Measurements from ENCODE around the gene BCAS2.

DNA sequence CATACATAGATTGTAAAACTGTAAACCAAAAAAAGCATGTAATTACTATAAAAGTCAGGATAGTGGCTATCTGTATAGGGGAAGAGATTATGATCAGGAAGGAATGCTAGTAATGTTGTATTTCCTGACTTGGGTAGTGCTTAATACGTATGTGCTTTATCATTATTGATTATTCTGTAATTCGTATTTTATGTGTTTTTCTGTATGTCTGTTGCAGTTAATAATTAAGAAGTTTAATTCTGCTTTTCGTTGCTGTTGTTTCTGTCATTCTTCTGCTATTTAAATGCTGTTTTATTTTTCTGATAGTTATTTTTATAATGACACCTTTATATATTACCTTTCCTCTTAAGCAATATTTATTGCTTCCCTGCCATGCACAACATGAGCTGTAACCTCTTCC is 41.1 kb downstream of the BCAS2 start:
- TF ChIP-seq, protein P1, sequence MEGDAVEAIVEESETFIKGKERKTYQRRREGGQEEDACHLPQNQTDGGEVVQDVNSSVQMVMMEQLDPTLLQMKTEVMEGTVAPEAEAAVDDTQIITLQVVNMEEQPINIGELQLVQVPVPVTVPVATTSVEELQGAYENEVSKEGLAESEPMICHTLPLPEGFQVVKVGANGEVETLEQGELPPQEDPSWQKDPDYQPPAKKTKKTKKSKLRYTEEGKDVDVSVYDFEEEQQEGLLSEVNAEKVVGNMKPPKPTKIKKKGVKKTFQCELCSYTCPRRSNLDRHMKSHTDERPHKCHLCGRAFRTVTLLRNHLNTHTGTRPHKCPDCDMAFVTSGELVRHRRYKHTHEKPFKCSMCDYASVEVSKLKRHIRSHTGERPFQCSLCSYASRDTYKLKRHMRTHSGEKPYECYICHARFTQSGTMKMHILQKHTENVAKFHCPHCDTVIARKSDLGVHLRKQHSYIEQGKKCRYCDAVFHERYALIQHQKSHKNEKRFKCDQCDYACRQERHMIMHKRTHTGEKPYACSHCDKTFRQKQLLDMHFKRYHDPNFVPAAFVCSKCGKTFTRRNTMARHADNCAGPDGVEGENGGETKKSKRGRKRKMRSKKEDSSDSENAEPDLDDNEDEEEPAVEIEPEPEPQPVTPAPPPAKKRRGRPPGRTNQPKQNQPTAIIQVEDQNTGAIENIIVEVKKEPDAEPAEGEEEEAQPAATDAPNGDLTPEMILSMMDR (IDR thresholded peaks at IDR 0.05): no peak
- TF ChIP-seq POLR2A (IDR thresholded peaks at IDR 0.05): no peak

All from heart left ventricle (tissue), 13 donors.